TTC549 (cell line): ENCODE results near the gene ELL.

Source experiments
- FAIRE-seq: peaks from 2 replicates; lab custom pipeline; 2012; peaks lifted over from hg19 to GRCh38; lab: Jason Lieb, UNC

ELL gene

DNA sequence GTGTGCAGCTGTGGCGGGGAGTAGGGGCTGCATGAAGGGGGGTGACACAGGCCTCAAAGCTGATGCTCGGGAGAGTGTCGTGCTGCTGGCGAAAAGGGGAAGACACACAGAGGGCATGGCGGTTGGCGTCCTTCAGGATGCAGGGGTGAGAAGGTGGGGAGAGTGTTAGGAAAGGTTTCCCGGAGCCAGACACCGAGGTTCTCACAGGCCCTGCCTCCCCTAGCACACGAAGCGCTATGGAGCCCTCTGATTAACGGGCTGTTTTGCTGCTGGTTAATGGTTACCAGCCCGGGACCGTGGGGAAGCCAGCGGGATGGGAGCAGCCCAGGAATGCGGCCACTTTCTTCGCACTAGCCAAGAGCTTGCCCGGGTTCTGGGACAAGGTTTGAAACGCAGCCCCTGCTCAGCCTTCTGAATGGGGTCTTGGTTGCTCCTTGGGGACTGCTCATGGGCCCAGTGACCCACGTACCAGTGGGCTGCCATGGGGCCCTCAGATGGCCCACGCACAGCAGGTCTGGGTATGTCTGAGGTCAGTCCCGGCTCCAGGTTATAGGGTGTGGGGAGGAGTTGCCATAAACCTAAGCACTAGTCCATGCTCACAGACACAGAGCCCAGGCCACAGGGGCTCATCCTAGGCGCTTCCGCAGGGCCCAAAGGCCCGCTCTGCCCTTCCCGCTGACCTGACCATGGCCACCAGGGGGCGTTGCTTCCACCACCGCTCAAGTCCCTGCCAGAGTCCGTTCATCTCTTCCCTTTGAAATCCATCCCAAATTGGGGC, 52.6 kb downstream of the ELL start:
- FAIRE-seq = no peak

GRCh38 chr19:18468517-18468916, 53.4 kb downstream of the ELL start:
- FAIRE-seq = no peak

DNA sequence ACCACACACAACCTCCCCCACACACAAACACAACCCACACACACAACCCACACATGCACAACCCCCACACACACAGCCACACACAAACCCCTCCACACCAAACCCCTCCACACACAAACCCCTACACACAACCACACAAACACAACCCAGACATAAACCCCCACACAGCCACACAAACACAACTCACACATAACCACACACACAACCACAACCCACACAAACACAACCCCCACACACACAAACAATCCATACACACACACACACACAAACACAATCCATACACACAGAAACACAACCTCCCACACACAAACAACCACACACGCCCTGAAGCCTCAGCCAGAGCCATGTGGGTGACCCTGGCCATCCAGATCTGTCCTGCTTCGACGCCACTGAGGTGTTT, 53.9 kb downstream of the ELL start:
- no peak for FAIRE-seq

DNA sequence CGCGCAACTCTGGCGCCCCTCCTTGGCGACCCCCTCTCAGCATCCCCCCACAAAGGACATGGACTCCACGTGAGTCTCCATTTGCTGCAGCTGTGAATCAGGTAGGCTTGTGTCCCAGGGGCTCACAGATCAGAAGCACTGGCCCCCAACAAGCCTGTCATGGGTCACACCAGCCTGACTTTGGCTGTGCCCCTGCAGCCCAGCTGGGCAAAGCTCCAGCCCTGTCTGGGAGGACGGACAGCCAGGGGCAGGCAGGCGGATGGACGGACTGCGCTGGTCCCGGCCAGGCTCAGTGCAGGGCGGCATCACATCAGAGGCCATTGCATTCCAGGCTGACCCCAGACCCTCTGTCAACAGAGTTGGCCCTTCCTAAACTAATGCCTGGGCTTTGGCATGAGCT, 55.5 kb downstream of the ELL start:
- no peak for FAIRE-seq

DNA sequence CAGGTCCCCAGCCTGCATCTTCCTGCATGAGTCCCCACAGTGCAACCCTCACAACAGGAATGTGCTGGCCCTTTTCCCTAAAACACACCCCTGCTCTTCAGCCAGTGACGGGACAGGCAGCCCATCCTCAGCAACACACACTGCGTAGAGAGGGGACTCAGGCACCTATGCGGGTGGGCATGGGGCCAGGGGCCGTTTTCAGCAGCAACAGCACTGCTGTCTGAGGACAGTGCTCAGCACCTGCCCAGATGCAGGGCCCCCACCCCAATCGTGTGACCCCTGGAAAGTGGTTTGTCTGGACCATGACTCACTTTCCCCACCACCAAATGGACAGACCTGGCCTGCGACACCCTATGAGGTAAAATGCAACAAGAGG, 55.9 kb downstream of the ELL start:
- FAIRE-seq = no peak

DNA sequence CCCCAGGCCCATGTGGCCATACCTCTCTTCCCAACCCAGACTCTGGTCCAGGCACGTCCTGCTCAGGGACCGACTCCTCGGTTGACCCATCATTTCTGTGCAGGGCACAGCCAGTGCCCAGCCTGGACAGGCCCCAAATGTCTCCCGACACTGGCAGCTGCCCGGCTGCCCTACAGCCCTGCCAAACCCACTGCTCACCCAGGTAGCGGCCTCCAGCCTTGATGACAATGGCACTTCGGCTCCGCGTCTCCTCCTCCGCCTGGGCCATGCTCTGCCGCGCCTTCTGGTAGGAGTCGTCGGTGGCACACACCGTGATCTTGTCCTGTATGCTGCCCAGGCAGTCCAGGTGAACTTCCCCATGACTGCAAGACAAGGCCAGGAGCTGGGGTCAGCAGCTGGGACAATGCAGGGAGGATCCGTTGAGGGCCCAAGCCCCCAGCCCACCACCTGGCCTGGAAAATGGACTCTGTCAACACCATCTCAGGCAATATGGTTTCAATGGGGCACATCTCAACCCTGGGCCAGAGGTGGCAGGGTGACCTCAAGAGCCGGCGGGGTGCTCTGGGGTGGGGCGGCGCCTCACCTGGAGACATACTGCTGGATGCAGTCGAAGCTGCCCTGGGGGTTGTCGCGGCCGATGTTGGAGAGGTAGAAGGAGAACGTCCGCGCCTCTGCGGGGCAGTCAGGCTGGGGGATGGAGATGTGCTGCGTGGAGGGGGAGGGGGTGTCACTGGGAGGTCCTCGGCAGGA, 56.5 kb downstream of the ELL start:
- FAIRE-seq = no peak

GRCh38 chr19:18464646-18465045, 57.2 kb downstream of the ELL start:
- no peak for FAIRE-seq

DNA sequence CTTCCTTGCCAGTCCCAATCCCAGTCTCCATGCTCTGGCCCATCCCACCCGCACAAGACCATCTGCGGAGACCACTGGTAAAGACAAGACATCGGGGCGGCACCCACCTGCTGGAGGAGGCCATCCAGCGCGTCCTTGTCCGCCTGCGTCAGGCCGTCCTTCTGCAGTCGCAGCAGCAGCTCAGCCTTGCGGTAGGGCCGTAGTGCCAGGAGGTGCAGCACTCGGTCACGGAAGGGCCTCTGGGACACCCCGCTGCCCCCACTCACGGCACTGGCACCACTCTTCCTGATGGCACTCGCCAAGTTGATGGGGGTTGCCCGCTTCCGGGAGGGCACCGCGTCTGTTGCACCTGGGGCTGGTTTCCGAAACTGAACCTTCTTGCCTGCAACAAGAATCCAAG, 60.4 kb downstream of the ELL start:
- FAIRE-seq = no peak

DNA sequence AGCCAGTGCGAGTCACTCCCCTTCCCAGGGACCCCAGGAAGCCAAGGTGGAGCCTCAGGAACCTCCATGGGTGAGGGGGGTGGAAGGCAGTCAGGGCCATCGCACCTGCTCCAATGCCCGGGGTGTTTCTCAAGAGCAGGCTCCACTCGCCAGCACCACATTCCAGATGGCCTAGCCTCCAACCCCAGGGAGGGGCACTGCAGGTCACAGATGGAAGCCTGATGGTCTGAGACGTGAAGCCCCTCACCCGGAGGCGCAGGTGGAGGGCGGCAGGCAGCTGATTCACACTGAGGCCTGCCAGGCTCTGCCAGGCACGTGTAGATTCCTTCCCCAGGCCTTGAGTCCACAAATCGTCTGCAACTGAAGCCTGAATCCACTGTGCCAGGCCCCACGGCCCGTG, 61.0 kb downstream of the ELL start:
- no peak for FAIRE-seq

DNA sequence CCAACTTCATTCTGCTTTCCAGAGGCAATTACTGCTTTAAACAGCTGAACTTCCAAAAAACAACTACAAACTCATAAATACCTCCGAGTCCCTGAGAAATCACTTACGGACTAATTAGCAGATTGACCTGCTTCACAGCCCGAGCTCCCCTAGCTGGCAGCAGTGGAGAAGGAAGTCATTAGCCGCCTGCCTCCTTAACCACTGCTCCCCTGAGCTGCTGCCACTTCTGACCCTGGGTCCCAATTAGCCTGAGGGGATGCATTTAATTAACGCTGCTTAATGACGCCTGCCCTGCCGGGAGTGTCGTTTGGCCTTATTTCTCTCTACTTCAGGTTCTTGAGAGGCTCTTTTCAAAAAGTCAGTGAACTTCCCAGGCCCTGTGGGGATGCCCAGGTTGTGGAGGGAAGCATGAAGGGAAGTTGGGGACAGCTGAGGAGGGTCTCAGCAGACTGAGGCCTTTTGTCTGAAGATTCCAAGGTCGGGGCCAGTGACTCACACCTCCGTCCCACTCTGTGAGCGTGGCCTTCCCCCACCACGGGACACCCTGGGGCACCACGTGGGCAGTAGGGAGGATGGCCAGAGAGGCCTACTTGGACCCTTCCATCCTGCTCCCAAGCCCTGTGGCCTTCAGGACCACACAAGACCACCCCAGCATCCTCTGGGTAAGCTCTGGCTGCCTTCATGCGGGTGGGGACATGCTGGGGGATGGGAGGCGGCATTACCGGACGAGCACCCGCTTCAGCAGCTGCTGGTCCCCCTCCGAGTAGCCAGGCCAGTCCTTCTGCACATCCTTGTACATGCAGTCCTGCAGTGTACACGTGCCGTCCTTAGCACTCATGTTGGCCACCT, 64.2 kb downstream of the ELL start:
- no peak for FAIRE-seq

DNA sequence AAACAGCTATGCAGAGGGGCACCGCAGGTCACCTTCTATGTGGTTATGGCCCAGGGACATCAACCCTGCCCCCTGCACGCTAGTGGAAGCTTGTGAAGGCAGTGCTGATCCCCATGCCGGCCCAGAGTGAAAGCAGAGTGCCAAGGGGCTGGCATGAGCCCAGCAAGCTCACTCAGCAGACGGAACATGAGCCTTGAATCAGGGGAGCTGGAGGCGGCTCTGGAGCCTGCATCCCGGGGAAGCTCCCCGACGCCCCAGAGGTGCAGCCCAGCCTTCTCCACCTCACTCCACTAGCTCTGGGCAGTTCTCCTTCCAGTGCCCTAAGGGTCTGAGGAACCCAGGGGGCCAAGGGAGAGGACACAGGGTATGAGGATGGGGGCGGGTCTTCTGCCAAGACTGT, 64.9 kb downstream of the ELL start:
- no peak for FAIRE-seq

GRCh38 chr19:18456279-18456678, 65.6 kb downstream of the ELL start:
- no peak for FAIRE-seq

- FAIRE-seq = no peak
Observed at GRCh38 chr19:18453269-18454024, 68.4 kb downstream of the ELL start.

GRCh38 chr19:18452386-18452785, 69.5 kb downstream of the ELL start:
- no peak for FAIRE-seq

DNA sequence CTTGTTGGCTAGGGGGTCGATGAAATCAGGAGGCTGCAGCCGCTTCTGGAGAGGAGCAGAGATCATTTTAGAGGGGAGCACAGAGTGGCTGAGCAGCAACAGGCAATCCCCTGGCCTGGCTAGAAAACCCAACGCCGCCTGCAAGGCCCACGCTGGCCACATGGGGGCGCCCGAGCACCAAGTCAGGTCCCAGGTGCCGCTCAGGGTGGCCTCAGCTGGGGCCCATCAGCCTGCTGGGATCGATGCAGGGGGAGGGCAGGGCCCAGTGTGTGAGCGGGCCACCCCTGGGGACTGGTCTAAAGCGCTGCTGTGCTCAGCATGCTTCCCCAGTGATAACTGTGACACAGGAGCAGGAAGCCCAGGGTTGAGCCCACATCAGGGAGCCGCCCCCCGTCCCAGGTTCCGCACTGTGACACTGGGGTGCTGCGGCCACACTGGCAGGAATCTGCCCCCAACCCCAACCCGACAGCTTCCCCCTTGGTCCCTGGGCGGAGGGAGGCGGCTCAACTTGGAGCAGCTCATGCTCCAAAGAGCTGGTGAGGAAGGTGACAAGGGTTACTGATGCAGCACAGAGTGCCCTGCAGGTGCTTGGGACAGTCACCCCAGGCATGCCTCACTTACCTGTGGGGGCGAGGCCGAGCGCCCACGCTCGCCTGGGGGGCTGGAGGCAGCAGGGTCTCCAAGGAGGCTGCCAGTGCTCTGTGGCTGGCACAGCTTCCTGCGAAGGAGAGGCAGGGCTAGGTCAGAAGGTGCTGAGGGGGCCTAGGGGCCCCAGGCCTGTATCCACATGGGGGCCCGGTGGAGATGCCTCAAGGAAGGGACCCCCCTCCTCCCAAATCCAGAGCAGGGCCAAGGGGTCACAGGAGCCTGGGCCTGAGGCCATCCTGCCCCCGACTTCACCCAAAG, 70.7 kb downstream of the ELL start:
- FAIRE-seq = no peak

- FAIRE-seq = no peak
Observed at GRCh38 chr19:18450021-18450930, 71.6 kb downstream of the ELL start.

DNA sequence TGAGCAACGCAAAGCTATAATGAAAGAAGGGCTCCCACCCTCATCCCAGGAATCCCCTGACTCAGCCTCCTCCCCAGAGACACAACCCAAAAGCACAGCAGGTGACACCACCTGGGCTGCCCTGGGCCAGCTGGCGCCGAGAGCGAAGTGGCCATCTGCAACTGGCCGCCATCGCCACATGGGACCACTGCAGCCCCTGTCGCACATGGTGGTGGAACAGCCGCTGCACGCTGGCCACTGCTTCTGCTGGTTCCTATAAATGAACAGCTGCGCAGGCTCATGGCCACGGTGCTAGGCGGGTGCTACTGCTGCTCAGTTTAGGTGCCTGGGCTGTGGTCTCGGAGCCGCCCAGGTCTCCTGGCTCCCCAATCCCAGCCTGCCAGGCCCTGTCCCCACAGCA, 72.3 kb downstream of the ELL start:
- FAIRE-seq = no peak

DNA sequence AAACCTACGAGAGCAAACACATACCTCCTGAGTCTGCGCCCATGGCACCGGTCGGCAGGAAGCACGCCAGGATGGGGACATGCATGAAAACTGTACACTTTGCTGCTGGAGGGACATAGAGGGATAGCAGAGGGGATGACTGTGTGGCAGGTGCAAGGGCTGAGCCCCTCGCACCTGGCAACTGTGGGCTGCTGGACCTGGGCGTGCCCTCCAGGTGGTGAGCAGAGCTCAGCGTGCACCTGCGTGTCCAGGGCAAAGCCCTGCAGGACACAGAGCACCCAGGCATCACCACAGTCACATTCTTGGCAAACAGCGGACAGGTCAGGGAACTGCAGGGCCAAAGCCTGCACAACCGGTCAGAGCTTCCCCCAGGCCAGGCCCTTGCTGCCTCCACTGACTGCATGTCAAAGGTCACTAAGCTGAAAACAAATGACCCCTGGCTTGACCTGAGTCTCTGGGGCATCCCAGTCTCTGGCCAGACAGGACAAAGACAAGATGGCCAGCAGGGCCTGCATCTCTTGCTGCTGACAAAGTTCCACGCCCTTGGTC, 75.0 kb downstream of the ELL start:
- no peak for FAIRE-seq

DNA sequence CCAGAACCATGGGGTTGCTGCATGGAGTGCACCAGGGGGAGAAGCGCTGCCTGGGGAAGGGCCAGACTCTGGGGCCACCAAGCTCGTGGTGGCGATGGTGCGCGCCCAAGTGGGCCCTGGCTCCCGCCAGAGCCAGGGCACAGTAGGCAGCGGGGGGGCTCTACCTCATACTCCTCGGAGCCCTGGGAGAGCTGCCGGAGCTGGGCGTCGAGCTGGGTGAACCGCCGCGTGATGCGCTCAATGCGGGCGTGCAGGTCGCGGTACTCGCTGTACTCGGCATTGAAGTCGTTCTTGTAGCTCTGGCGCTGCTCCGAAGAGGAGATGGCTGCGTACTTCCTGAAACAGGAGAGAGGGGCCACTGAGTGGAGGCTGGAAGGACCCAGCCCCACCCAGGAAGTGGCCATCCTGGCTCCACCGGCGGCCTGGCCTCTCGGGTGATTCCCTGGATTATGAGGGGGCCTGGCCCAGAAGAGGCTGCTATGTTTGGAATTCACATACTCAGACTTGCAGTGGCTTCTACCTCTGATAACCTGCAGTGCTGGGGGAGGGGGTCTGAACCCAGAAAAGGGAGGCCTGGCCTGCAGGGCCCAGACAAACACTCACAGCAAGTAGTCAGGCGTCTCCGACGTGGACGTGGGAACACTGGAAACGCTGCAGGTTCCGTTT, 75.6 kb downstream of the ELL start:
- FAIRE-seq = no peak
